Measurements from ENCODE around the gene MTG2. TPM values are rescaled to one million over a fixed set of nuclear protein-coding genes. Genes with fewer than 3 reads are reported as not detected.

Gene MTG2, protein sequence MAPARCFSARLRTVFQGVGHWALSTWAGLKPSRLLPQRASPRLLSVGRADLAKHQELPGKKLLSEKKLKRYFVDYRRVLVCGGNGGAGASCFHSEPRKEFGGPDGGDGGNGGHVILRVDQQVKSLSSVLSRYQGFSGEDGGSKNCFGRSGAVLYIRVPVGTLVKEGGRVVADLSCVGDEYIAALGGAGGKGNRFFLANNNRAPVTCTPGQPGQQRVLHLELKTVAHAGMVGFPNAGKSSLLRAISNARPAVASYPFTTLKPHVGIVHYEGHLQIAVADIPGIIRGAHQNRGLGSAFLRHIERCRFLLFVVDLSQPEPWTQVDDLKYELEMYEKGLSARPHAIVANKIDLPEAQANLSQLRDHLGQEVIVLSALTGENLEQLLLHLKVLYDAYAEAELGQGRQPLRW
- total RNA-seq: 38.6 and 42.1 TPM in 2 replicates

DNA sequence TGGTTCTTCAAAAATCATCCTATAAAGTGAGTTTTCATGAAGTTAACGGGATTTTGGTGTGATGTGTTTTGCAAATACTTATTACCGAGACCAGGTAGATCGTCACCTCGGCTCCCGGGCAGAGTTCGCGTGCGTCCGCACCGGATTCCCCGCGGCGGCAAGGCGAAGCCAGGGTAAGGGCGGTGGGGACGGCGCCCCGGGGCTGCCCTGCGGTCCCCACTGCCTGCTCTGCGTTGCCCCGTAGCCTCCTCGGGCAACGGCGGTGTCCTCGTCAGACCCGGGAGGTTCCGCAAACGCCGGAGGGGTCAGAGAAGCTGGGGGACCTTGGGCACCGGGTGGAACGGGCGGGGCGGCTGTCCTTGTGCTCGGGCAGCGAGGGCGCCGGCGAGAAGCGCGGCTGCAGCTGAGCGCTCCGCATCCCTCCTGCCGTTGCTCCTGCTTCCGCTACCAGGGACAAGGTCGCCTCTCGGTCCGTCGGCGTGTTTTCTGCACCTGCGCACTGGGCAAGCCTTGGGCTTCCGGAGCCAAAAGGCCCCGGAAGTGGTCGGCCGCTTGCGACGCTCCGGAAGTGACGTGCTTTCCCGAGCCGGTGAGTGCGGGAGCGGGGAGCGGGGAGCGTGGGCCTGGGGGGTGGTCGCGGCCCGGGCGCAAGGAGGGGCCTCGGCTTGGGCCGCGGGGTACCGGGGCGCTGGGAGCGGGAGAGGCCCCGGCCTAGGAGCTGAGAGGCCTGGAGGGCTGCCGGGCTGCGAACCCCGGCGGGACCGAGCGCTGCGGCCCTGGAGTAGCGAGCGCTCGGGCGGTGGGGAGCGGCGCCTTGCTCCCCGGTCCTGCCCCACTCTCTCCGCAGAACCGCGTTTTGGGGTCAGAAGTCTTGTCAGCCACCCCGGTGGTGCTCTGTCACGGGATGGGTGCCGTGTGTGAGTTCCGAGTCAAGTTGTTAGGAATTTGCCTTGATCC, at the start of gene MTG2:
MTG2 (plus strand) TSS at position 560 of the 957 bp plus-strand sequence. CDS start 10,393 bp downstream, outside the sequence.
- intact Hi-C loops (cut with micrococcal nuclease): loop anchor here (1.0 to 2.0 kb wide), 6 partner anchors 38 to 204 kb away; partner anchors contain the start of genes HRH3, OSBPL2, PSMA7 and RPS21

DNA sequence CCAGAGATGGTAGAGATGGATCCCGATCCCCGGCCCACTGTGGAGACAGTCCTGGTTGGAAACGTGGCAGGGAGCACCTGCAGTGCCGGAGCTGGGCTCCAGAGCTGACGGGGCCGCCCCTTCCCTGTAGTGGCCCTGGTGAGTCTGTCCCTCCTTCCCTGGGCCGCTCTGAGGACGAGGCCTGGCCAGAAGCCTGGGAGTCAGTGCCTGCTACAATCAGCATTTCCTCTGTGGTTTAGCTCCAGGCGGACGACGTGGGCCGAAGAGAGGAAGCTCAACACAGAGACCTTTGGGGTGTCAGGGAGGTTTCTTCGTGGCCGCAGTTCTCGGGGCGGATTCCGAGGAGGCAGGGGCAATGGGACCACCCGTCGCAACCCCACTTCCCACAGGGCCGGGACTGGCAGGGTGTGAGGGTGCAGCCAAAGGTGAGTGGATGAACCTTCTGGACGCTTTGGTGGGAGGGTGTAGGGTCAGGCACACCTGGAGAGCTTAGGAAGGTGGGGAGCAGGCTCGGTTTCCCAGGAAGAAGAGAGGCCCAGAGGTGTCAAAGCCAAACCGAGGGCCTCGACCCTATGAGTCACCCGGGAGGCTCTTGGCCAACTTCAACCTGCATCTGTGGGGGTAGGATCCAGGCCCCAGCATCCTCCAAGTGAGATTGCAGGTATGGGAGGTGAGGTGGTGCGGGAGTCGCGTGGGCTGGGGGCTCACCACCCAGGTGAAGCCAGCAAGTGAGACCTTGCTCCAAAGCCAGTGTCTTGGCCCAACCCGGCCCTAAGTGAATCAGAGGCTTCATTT, 49.6 kb upstream of the MTG2 start:
- intact Hi-C loops (cut with micrococcal nuclease): no loop called here

DNA sequence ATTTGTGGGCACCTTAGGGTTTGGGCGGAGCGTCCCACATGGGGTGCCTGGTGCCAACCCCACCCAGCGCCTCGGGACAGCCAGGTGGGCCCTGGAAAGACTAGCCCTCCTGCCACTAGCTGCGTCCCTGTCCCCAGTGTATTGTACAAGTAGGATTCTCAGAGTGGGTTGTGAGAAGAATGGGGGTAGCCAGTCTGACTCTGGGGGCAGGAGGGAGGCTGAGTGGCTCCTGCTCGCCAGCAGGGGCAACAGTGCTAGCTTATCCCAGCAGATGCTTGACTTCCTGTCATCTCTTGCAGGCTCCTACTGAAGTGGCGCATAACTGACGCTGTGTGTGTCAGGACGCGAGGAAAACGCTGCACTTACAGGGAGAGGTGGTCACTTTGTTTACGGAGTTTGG, 49.0 kb upstream of the MTG2 start:
- intact Hi-C loops (cut with micrococcal nuclease): no loop called here

DNA sequence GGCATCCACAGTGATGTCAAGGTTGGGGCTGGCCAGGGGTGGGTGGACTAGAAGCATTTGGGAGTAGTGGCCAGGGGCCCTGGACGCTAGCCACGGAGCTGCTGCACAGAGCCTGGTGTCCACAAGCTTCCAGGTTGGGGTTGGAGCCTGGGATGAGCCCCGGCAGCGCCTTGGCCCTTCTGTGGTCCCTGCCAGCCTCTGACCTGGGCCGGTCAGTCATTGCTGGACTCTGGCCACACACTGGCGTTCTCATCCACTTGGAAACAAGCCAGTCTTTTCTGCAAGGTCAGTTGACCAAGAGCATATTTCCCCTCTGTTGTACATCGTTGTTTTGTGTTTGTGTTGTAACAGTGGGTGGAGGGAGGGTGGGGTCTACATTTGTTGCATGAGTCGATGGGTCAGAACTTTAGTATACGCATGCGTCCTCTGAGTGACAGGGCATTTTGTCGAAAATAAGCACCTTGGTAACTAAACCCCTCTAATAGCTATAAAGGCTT, 48.0 kb upstream of the MTG2 start:
- intact Hi-C loops (cut with micrococcal nuclease): loop anchor here (5.0 kb wide), 1 partner anchor 107 kb away; no protein-coding TSS in a partner anchor

DNA sequence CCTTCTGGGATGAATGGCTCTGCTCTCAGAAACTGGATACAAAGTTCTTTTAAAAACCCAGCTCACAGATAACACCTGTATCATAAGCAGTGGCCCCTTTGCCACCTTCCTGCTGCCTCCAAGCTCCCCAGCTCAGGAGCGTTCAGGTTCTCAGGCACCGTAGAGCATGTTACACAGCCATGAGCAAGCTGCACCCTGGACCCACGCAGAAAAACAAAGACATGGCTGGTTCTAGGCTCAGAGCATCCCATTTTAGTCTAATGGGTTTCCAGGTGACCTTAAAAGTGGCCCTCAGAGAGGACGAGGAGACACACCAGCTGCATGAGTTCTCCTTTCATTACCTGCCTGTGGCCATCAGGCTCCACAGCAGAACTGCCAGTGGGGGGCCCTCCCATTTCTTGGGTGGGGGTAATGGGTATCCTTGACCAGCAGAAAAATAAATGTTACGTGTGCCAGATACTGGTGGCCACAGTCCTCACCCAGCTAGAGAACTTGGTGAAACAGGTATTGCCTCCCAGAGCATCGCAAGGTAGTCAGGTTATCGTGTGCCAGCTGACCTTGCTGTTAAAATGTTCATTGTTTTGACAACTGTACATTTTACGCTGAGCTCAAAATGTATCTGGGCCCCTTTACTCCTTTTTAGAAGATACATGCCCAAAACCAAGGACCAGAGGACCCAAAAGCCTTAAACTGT, 47.1 kb upstream of the MTG2 start:
- intact Hi-C loops (cut with micrococcal nuclease): loop anchor here (2.0 to 5.0 kb wide), 2 partner anchors 69 to 108 kb away; no protein-coding TSS in a partner anchor

DNA sequence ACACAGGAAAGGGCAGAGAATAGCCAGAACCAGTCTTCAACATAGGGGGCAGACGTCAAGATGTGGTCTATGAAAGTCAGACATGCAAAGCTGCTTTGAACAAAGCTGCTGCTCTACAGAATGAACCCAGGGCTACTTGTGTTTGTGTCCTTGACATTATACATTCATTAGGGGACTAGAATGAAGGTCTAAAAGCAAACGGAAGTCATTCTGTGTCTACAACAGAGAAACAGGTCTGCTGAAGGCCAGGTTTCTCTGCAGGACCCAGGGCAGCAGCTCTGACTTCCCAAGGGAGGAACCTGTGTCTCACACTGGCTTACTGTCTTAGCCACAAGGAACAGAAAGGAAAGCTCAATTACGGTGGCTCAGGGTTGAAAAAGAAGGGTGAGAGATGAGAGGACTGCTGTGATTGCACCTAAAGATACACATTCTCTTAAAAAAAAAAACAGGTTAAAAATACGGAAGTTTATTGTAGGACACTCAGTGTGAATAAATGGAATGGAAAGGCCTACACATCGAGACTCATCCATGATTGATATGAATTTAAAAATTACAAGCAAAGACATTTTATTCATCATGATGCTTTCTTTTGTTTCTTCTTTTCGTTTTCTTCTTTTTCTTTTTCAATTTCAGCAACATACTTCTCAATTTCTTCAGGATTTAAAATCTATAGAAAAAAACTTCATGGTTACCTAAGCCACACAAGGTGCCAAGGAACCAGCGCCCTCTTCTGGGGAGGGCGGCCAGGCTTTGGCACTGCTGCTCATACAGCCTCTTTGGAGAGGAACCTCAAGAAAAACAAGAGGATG, 46.3 kb upstream of the MTG2 start:
- intact Hi-C loops (cut with micrococcal nuclease): loop anchor here (1.0 to 5.0 kb wide), 4 partner anchors 14 to 126 kb away; partner anchors contain the start of gene LSM14B

DNA sequence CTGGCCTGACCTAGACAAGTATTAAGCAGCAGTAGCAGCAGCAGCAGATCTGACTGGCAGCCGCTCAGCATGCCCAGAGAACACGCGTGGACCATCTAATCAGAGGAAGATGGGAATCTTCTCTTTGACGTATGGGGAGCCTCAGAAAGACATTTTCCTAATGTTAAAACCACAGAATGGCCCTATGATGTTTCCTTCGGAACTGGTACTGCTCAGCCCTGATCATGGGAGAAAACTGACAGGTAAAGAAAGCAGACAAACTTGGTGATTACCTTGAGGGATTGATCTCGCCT, 45.8 kb upstream of the MTG2 start:
- intact Hi-C loops (cut with micrococcal nuclease): loop anchor here (1.0 to 5.0 kb wide), 4 partner anchors 15 to 127 kb away; partner anchors contain the start of gene LSM14B

DNA sequence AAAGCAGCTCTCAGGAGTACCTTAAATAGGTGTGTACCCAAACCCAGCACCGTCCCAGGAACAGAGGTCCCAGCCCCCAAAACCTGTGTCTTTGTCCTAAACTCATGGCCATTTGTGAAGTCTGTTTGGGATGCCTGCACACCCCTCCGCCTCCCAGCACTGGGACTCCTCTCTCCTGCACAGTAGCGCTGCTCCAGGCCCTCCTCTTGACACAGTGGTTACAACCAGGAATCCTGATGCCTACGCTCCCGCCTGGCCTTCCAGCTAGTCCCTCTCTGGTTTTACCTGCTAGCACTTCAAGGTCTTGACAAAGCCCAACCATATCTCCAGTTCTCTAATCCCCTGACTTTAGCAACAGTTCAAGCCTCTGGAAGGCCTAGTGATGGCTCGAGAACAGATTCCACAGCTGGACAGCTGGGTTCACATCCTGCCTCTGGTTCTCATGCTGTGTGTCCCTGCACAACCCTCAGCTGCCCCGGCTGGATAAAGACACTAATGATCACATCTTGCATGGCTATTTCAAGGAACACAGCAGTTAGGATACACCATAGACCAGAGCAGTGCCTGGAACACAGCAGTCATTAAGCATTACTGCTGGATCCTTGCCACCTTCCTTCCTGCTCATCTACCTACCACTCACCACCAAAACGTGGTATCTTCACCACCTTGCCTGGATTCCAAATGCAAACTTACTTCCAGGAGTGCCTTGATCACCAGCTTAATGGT, 45.2 kb upstream of the MTG2 start:
- intact Hi-C loops (cut with micrococcal nuclease): loop anchor here (1.0 to 5.0 kb wide), 4 partner anchors 15 to 127 kb away; partner anchors contain the start of gene LSM14B

DNA sequence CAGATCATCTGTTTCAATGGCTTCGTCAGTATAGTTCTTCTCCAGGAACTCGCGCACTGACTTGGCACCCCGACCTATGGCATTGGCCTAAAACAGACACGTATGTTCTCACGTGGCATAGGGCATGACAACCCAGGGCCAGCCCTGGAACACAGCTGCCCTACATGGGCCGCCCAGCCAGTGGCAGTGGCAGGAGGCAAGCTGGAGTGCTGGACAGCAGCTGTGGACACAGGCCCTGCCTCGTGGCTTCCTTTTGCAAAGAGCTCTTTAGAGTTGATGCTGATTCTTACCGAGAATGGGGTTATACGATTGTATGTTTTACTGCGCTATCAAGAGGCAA, 44.7 kb upstream of the MTG2 start:
- intact Hi-C loops (cut with micrococcal nuclease): loop anchor here (5.0 kb wide), 1 partner anchor 111 kb away; no protein-coding TSS in a partner anchor

DNA sequence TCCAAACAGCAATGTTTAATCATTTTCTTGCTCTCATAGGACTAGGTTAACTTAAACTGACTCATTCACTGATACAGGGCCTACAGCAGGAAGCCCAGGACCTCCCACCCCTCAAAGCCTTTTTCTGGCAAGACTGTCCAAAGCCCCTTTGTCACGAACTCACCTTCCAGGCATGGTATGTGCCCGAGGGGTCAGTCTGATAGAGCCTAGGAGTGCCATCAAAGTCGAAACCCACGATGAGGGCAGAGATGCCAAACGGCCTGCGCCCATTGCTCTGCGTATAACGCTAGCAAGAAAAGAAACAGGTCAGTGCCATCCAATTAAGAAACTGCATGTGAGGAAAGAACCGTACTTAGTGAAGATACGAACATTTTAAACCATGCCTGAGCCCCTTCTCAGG, 43.9 kb upstream of the MTG2 start:
- intact Hi-C loops (cut with micrococcal nuclease): loop anchor here (5.0 kb wide), 1 partner anchor 112 kb away; no protein-coding TSS in a partner anchor

DNA sequence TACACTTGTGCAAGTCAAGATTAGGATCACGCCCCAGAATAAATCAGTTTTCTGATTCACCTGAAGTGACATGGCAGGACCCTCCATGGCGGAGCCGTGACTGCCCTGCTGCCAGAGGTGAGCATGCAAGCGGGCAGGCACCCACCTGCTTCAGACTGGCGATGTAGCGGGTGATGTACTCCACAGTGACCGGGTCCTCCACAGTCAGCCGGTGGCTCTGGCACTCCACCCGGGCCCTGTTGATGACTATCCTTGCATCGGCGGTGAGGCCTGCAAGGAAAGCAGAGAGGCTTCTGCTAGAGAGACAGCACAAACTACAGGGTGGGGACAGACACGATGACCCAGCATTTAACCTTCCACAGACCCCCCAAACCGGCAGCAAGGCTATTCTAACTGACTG, 43.2 kb upstream of the MTG2 start:
- intact Hi-C loops (cut with micrococcal nuclease): loop anchor here (5.0 kb wide), 2 partner anchors 112 to 248 kb away; partner anchors contain the start of gene RPS21

DNA sequence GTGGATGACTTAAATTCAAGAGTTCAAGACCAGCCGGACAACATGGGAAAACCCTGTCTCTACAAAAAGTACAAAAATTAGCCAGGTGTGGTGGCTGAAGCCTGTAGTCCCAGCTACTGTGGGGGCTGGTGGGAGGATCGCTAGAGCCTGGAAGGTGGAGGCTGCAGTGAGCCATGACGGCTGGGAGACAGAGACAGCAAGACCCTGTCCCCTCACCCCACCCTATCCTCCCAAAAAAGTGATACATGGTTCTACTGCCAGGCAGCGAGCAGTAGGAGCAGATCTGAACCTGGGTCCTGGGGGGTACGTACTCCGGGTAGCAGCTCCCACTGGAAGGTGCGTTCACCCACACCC, 41.8 kb upstream of the MTG2 start:
- intact Hi-C loops (cut with micrococcal nuclease): loop anchor here (1.0 to 5.0 kb wide), 2 partner anchors 130 to 246 kb away; partner anchors contain the start of gene RPS21

DNA sequence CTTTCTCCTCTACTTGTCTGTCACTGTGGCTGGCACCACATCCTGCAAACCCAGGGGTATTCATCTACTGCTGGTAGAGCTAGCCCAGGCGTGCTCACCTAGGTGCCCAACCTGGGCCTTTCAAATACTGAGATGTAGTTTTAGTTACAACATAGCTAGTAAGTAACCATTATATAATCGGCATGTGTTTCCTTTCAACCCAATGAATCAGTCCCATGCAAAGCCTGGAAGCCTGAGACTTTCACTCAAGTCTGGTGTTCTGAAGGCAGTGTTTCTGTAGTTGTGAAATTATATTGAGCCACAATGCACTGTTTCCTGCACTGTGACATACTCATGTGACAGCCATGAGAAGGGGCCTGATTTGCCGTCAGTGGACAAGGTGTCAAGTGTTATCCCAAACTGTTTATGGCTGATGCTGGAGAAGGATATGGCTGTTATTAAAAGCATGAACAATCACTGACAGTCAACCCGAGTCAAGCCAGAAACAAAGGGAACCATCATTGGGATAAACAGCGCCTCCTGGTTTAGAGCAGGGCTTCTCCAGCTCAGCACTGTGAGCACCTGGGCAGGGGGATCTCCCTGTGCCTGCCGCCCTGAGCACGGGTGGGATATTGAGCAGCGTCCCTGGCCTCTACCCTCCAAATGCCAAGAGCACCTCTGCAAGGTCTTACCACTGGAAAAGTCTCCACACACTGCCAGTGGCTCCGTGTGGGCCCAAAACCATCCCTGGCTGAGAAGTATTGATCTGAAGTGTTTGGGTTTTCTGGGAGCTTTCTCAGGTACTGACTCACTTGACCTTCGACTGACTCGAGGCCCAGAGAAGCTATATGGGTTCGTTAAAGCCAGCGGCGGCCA, 41.2 kb upstream of the MTG2 start:
- intact Hi-C loops (cut with micrococcal nuclease): loop anchor here (1.0 to 5.0 kb wide), 4 partner anchors 75 to 246 kb away; partner anchors contain the start of genes OSBPL2 and RPS21

DNA sequence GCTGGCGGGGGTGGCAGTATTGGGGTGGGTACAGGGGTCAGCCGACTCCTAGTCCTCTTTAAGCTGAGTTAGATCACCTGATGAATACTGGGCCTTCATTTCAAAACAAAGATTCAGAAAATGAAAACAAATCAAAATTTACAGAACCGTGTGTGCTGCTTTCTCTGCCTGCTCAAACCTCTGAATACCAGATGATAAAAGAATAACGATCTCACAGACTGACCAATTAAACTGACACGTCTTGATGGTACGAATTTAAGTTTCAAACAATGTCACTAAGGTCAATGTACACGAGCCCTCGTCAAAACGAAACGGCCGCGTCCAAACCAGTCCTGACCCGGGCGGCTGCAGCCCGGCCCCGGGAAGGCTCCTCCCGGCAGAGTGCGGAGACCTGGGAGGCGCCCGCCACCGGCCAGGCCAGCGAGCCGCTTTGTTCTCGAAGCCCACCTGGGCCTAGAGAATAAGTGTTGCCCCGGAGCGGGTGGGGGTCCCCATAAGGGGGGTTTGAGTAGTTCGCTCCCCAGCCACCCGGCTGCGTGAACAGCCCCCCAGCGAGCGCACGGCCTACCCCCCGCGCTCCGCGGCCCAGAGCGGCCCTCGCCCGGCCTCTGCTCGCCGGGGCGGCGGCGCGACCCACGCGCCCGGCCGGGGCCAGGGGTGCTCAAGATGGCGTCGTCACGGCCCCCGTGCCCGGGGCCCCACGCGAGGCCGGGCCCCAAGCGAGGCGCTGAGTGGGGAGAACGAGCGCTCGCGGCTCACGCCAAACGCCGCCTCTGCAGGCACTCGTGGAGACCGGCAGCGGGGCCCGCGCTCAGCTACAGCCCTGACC, 40.4 kb upstream of the MTG2 start:
- intact Hi-C loops (cut with micrococcal nuclease): loop anchor here (1.0 to 5.0 kb wide), 6 partner anchors 20 to 245 kb away; partner anchors contain the start of genes ADRM1, LSM14B, OSBPL2 and RPS21

DNA sequence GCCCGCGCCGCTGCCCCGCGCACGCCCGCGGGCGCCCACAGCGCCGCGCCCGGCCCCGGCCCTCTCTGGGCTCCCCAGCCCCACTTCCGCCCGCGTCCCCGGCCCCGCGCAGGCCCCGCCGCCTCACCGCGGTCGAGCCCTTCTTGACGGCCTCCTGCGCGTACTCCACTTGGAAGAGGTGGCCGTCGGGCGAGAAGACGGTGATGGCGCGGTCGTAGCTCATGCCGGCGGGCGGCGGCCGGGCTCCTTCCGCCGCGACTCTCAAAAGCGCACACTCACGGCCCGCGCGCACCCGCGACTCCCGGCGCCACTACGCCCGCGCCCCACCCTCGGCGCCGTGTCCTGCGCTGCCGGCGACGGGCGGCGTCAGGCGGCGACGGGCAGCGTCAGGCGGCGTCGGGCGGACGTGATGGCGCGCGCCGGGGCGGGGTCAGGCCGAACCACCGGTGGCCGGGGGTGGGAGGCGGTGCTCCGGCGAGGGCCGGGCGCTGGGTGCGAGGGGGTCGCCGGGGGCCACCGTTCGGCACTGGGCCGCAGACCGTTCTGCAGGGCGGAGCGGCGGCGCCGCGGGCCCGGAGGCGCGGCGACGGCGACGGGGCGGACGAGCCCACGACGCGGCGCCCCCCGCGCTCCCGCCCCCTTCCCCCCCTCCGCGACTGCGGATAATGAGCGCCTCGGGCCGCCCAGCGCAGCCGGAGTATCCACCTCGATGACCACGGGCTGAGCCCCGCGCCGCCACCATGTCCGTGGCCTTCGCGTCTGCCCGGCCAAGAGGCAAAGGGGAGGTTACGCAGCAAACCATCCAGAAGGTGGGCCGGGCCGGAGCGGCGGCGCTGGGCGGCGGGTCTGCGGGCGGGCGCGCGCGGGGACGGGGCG, 39.5 kb upstream of the MTG2 start, which contains the start of the genes PSMA7 and SS18L1:
PSMA7 (minus strand) TSS at position 314 of the 876 bp plus-strand sequence; CDS start at position 223, 91 bp downstream.
SS18L1 (plus strand) TSS at position 689 of the 876 bp plus-strand sequence; CDS start at position 741, 52 bp downstream.
- intact Hi-C loops (cut with micrococcal nuclease): loop anchor here (1.0 to 5.0 kb wide), 5 partner anchors 21 to 244 kb away; partner anchors contain the start of genes ADRM1, LSM14B, OSBPL2 and RPS21

All from T-helper 1 cell treated with Interleukin-12 subunit alpha and Interleukin-12 subunit beta and Interleukin-4 antibody, amounts not matched to agents 30 ng/mL and 1 ng/mL, for 36 hours (primary cell).